Caco-2 (cell line): ENCODE results near the gene PRPH2. TPM values are rescaled to one million over a fixed set of nuclear protein-coding genes. Genes with fewer than 3 reads are reported as not detected.

Experiments
- BruUV-seq: library from RNA; stranded (reverse); fragments of 400-500 nt; replicated peaks from 2 replicates; lab custom pipeline; 2021; lab: Mats Ljungman, UMichigan
- CTCF ChIA-PET: fragments of 300-600 bp; sonication (Branson Sonifier 250); formaldehyde crosslinking; loops from one replicate; lab custom pipeline; 2022; ENCODE audit warnings: antibody characterized with exemption; lab: Charles Lee
- POLR2A ChIA-PET: fragments of 300-600 bp; sonication (Branson Sonifier 250); formaldehyde crosslinking; loops from one replicate; lab custom pipeline; 2022; ENCODE audit warnings: antibody characterized with exemption; lab: Charles Lee
- DNase-seq, 2 experiments: peaks; one replicate each; pipeline versions ENCODE4 v3.0.0 to v3.0.0-alpha.2; 2020 to 2022
- H3K27me3 ChIP-seq: replicated peaks from 2 replicates; pipeline ENCODE4 v1.6.0; 2011; ENCODE audit warnings: low read length; ENCODE audit not compliant: control insufficient read depth, insufficient read depth
- H3K36me3 ChIP-seq: 2 replicates; pipeline ENCODE4 v1.5.1; 2011; ENCODE audit warnings: low read length; ENCODE audit not compliant: control insufficient read depth, insufficient read depth
- H3K4me1 ChIP-seq: fragments of 250-450 bp; sonication (Bioruptor Pico); 2 replicates; pipeline ENCODE4 v1.5.1; 2020; ENCODE audit warnings: mild to moderate bottlenecking
- H3K4me3 ChIP-seq: 2 replicates; pipeline ENCODE4 v1.5.1; 2011; ENCODE audit warnings: low read depth, mild to moderate bottlenecking, control low read depth, low read length
- H3K9me3 ChIP-seq: fragments of 250-450 bp; sonication (Bioruptor Pico); 2 replicates; pipeline ENCODE4 v1.5.1; 2020; ENCODE audit warnings: mild to moderate bottlenecking, moderate library complexity
- H3K27ac Mint-ChIP-seq: one replicate; pipeline ENCODE4 v1.8.0; 2022; ENCODE audit warnings: mixed read lengths; ENCODE audit not compliant: unreplicated experiment
- H3K27me3 Mint-ChIP-seq: one replicate; pipeline ENCODE4 v1.8.0; 2022; ENCODE audit warnings: mixed read lengths; ENCODE audit not compliant: insufficient read depth, unreplicated experiment
- H3K36me3 Mint-ChIP-seq: one replicate; pipeline ENCODE4 v1.8.0; 2022; ENCODE audit warnings: mild to moderate bottlenecking, mixed read lengths; ENCODE audit not compliant: insufficient read depth, unreplicated experiment
- H3K4me1 Mint-ChIP-seq: one replicate; pipeline ENCODE4 v1.8.0; 2022; ENCODE audit warnings: low read depth, mixed read lengths; ENCODE audit not compliant: unreplicated experiment
- H3K4me3 Mint-ChIP-seq: one replicate; pipeline ENCODE4 v1.8.0; 2022; ENCODE audit warnings: mild to moderate bottlenecking, moderate library complexity, mixed read lengths; ENCODE audit not compliant: unreplicated experiment
- H3K9me3 Mint-ChIP-seq: one replicate; pipeline ENCODE4 v1.8.0; 2022; ENCODE audit warnings: mixed read lengths; ENCODE audit not compliant: unreplicated experiment
- CTCF ChIP-seq, 2 experiments: fragments of 200-600 bp in 1 of 2; IDR thresholded peaks; 1 replicate in 1 of 2; 2 replicates in 1 of 2; pipeline versions ENCODE4 v1.5.1 to v1.8.0; 2011 to 2022; ENCODE audit warnings: antibody characterized with exemption in 1 of 2, control low read depth in 1 of 2, inconsistent platforms in 1 of 2, low read depth in 1 of 2, low read length in 1 of 2, mild to moderate bottlenecking in 1 of 2, moderate library complexity in 1 of 2; ENCODE audit not compliant: insufficient read depth in 1 of 2, severe bottlenecking in 1 of 2, unreplicated experiment in 1 of 2
- intact Hi-C: fragments of 100-400 bp; cut with micrococcal nuclease; formaldehyde crosslinking; loops from one replicate; pipeline ENCODE4 v1.10.0; 2022; ENCODE audit not compliant: unreplicated experiment
- total RNA-seq: library from RNA; stranded (reverse); gene quantifications from 2 replicates; pipeline ENCODE4 v1.2.3, GENCODE V29; 2022

Gene PRPH2
- total RNA-seq, 1 experiment from 2014 or later: not detected

GRCh38 chr6:42762950-42763349, 40.6 kb upstream of the PRPH2 start:
- ChIA-PET CTCF (no interaction called here), POLR2A (interaction anchor here (0.6 kb wide), 1 partner anchor 19 kb away, joined by 4 read pairs; the partner anchor contains the start of gene BICRAL)
- no peaks in the 10 kb centered on the region for H3K36me3 Mint-ChIP-seq
- no peak for DNase-seq
- no peaks in the 10 kb centered on the region for H3K27me3 Mint-ChIP-seq
- H3K4me3 Mint-ChIP-seq: no peak overlapping the region
- Histone ChIP-seq H3K27me3 (no peaks in the 10 kb centered on the region), H3K36me3 (no peaks in the 10 kb centered on the region), H3K4me1 (peaks cover 15% of the 10 kb centered on the region), H3K4me3 (no peak overlapping the region), H3K9me3 (no peaks in the 10 kb centered on the region)
- H3K9me3 Mint-ChIP-seq: no peaks in the 10 kb centered on the region
- no peak for TF ChIP-seq CTCF (IDR thresholded peaks at IDR 0.05; ENCODE audit: insufficient read depth in 1 of 2, low read depth in 1 of 2, low read length in 1 of 2, severe bottlenecking in 1 of 2, unreplicated experiment in 1 of 2)
- peaks cover 6% of the 10 kb centered on the region for H3K4me1 Mint-ChIP-seq
- BruUV-seq: no TSS peak
- intact Hi-C loops: loop anchor here (2.0 kb wide), 1 partner anchor 16 kb away; the partner anchor contains the start of gene TBCC
- no peak overlapping the region for H3K27ac Mint-ChIP-seq

GRCh38 chr6:42762426-42762859, 40.0 kb upstream of the PRPH2 start:
- no peaks in the 10 kb centered on the region for H3K9me3 ChIP-seq
- BruUV-seq: no TSS peak
- H3K36me3 ChIP-seq: no peaks in the 10 kb centered on the region
- H3K27me3 Mint-ChIP-seq: no peaks in the 10 kb centered on the region
- no peak overlapping the region for H3K27ac Mint-ChIP-seq
- ChIA-PET POLR2A (interaction anchor here (0.6 kb wide), 1 partner anchor 20 kb away, joined by 4 read pairs; the partner anchor contains the start of gene BICRAL), CTCF (no interaction called here)
- DNase-seq: peak in 1 of 2 experiments; percentile 16
- intact Hi-C loops: loop anchor here (2.0 kb wide), 1 partner anchor 16 kb away; the partner anchor contains the start of gene TBCC
- H3K4me1 Mint-ChIP-seq: peaks cover 6% of the 10 kb centered on the region
- TF ChIP-seq CTCF (IDR thresholded peaks at IDR 0.05; ENCODE audit: insufficient read depth in 1 of 2, low read depth in 1 of 2, low read length in 1 of 2, severe bottlenecking in 1 of 2, unreplicated experiment in 1 of 2): no peak
- H3K4me3 ChIP-seq: no peak overlapping the region
- no peaks in the 10 kb centered on the region for H3K27me3 ChIP-seq
- peaks cover 15% of the 10 kb centered on the region for H3K4me1 ChIP-seq
- no peaks in the 10 kb centered on the region for H3K9me3 Mint-ChIP-seq
- H3K4me3 Mint-ChIP-seq: no peak overlapping the region
- no peaks in the 10 kb centered on the region for H3K36me3 Mint-ChIP-seq

- no peak overlapping the region for H3K4me3 ChIP-seq
- no peaks in the 10 kb centered on the region for H3K36me3 ChIP-seq
- no peaks in the 10 kb centered on the region for H3K9me3 ChIP-seq
- intact Hi-C loops: loop anchor here (2.0 kb wide), 1 partner anchor 15 kb away; the partner anchor contains the start of gene TBCC
- Mint-ChIP-seq H3K27me3 (no peaks in the 10 kb centered on the region), H3K36me3 (no peaks in the 10 kb centered on the region), H3K4me3 (no peak overlapping the region), H3K9me3 (no peaks in the 10 kb centered on the region), H3K4me1 (peaks cover 6% of the 10 kb centered on the region), H3K27ac (no peak overlapping the region)
- DNase-seq: no peak
- no TSS peak for BruUV-seq
- no peaks in the 10 kb centered on the region for H3K27me3 ChIP-seq
- ChIA-PET CTCF (no interaction called here), POLR2A (interaction anchor here (1.0 kb wide), 2 partner anchors 15 to 20 kb away, joined by 3 to 10 read pairs; partner anchors contain the start of gene BICRAL)
- no peak for TF ChIP-seq CTCF (IDR thresholded peaks at IDR 0.05; ENCODE audit: insufficient read depth in 1 of 2, low read depth in 1 of 2, low read length in 1 of 2, severe bottlenecking in 1 of 2, unreplicated experiment in 1 of 2)
- H3K4me1 ChIP-seq: peaks cover 15% of the 10 kb centered on the region
Observed at GRCh38 chr6:42761287-42762067, 39.1 kb upstream of the PRPH2 start.
